Activated CD8-positive, alpha-beta memory T cell treated with anti-CD3 and anti-CD28 coated beads, Interleukin-2, amount 10 ng/mL, durations not matched to agents 7 days and 5 days (primary cell): Measurements from ENCODE around the gene LARP1B. TPM values are rescaled to one million over a fixed set of nuclear protein-coding genes. Genes with fewer than 3 reads are reported as not detected.
"Not testable (repeated sequence)": the region's sequence is repeated elsewhere in the genome, so short reads cannot be mapped to it uniquely, and the experiment has no call there.

Experiments used
- ATAC-seq: fragments of 150-1000 bp; cut with Tn5 transposase; one replicate; pipeline ENCODE4 v1.10.0; 2021; ENCODE audit warnings: moderate library complexity
- CTCF ChIA-PET: fragments of 350-600 bp; sonication (Branson Sonifier 250); formaldehyde crosslinking; loops from one replicate; lab custom pipeline; 2021; ENCODE audit warnings: antibody characterized with exemption; lab: Charles Lee
- DNase-seq: peaks from one replicate; pipeline ENCODE4 v3.0.0-alpha.2; 2020
- H3K27ac Mint-ChIP-seq: one replicate; pipeline ENCODE4 v1.8.0; 2021; ENCODE audit warnings: mild to moderate bottlenecking, mixed read lengths
- H3K27me3 Mint-ChIP-seq: one replicate; pipeline ENCODE4 v1.8.0; 2021; ENCODE audit warnings: mixed read lengths
- H3K36me3 Mint-ChIP-seq: one replicate; pipeline ENCODE4 v1.8.0; 2021; ENCODE audit warnings: mild to moderate bottlenecking, mixed read lengths
- H3K4me1 Mint-ChIP-seq: one replicate; pipeline ENCODE4 v1.8.0; 2021; ENCODE audit warnings: mixed read lengths
- H3K4me3 Mint-ChIP-seq: one replicate; pipeline ENCODE4 v1.8.0; 2021; ENCODE audit warnings: mild to moderate bottlenecking, moderate library complexity, mixed read lengths
- H3K9me3 Mint-ChIP-seq: one replicate; pipeline ENCODE4 v1.8.0; 2022; ENCODE audit warnings: low read depth, mixed read lengths
- total RNA-seq, 2 experiments: library from RNA; stranded (reverse); gene quantifications; one replicate each; pipeline ENCODE4 v1.2.3, GENCODE V29; 2021

Gene LARP1B
- total RNA-seq, result 10 to 100 TPM; 13.4 to 15.3 TPM

GRCh38 chr4:128060699-128061565 lies at the start of gene LARP1B:
Gene LARP1B, plus strand, starts transcription at chr4:128061312. Its CDS starts 13,640 bp downstream, at chr4:128074952.
- no peaks in the 10 kb centered on the region for H3K9me3 Mint-ChIP-seq
- DNase-seq (peak; percentile 95), ATAC-seq (peak; percentile 91)
- CTCF ChIA-PET, result interaction anchor here (1.3 to 1.9 kb wide), 5 partner anchors 8 to 95 kb away, joined by 3 to 8 read pairs (median 5); partner anchors contain the start of genes ABHD18 and MFSD8
- H3K4me3 Mint-ChIP-seq, result peak within 1 kb of the TSS; percentile 78
- no peaks in the 10 kb centered on the region for H3K36me3 Mint-ChIP-seq
- H3K27me3 Mint-ChIP-seq, result peaks cover 3% of the 10 kb centered on the region
- peaks cover 15% of the 10 kb centered on the region for H3K4me1 Mint-ChIP-seq
- peak within 1 kb of the TSS; percentile 85 for H3K27ac Mint-ChIP-seq

- Mint-ChIP-seq H3K4me3 (no peak overlapping the region), H3K36me3 (peaks cover 33% of the 10 kb centered on the region), H3K9me3 (no peaks in the 10 kb centered on the region), H3K27me3 (no peaks in the 10 kb centered on the region), H3K4me1 (no peaks in the 10 kb centered on the region), H3K27ac (no peak overlapping the region)
- DNase-seq (no peak), ATAC-seq (no peak)
- CTCF ChIA-PET, result no interaction called here
These were observed 35.8 kb upstream of the LARP1B start for GRCh38 chr4:128025319-128025718.

GRCh38 chr4:128029907-128030306 lies 31.2 kb upstream of the LARP1B start:
- Mint-ChIP-seq H3K36me3 (peaks cover 22% of the 10 kb centered on the region), H3K27ac (no peak overlapping the region), H3K4me3 (no peak overlapping the region), H3K27me3 (no peaks in the 10 kb centered on the region), H3K9me3 (no peaks in the 10 kb centered on the region), H3K4me1 (no peaks in the 10 kb centered on the region)
- ATAC-seq (no peak), DNase-seq (no peak)
- CTCF ChIA-PET, result no interaction called here

- Mint-ChIP-seq H3K27me3 (no peaks in the 10 kb centered on the region), H3K4me1 (no peaks in the 10 kb centered on the region), H3K4me3 (no peak overlapping the region), H3K27ac (no peak overlapping the region), H3K36me3 (peaks cover 21% of the 10 kb centered on the region), H3K9me3 (no peaks in the 10 kb centered on the region)
- CTCF ChIA-PET, result no interaction called here
- ATAC-seq (no peak), DNase-seq (no peak)
These were observed 29.2 kb upstream of the LARP1B start for GRCh38 chr4:128031756-128032384.

GRCh38 chr4:128039568-128039967 lies 21.5 kb upstream of the LARP1B start:
- DNase-seq (no peak), ATAC-seq (no peak)
- Mint-ChIP-seq H3K4me1 (no peaks in the 10 kb centered on the region), H3K36me3 (peaks cover 4% of the 10 kb centered on the region), H3K27me3 (no peaks in the 10 kb centered on the region), H3K4me3 (no peak overlapping the region), H3K9me3 (no peaks in the 10 kb centered on the region), H3K27ac (no peak overlapping the region)
- CTCF ChIA-PET, result no interaction called here

- H3K4me3 Mint-ChIP-seq, H3K4me1 Mint-ChIP-seq, H3K36me3 Mint-ChIP-seq, H3K27me3 Mint-ChIP-seq, H3K9me3 Mint-ChIP-seq, ATAC-seq, DNase-seq, H3K27ac Mint-ChIP-seq: not testable (repeated sequence)
- CTCF ChIA-PET, result interaction anchor here (1.1 kb wide), 1 partner anchor 9 kb away, joined by 3 read pairs; no protein-coding TSS in a partner anchor
These were observed 14.1 kb upstream of the LARP1B start for GRCh38 chr4:128047019-128047418.

- DNase-seq, ATAC-seq, H3K27me3 Mint-ChIP-seq, H3K9me3 Mint-ChIP-seq, CTCF ChIA-PET, H3K36me3 Mint-ChIP-seq, H3K4me1 Mint-ChIP-seq, H3K27ac Mint-ChIP-seq, H3K4me3 Mint-ChIP-seq: not testable (repeated sequence)
These were observed 13.6 kb upstream of the LARP1B start for GRCh38 chr4:128047514-128047913.

GRCh38 chr4:128051229-128051628 lies 9.9 kb upstream of the LARP1B start:
- H3K4me3 Mint-ChIP-seq, H3K27me3 Mint-ChIP-seq: not testable (repeated sequence)

GRCh38 chr4:128054907-128055306 lies 6.2 kb upstream of the LARP1B start:
- DNase-seq, H3K27ac Mint-ChIP-seq, H3K4me3 Mint-ChIP-seq, ATAC-seq, H3K27me3 Mint-ChIP-seq, H3K4me1 Mint-ChIP-seq, H3K9me3 Mint-ChIP-seq, H3K36me3 Mint-ChIP-seq, CTCF ChIA-PET: not testable (repeated sequence)

More at GRCh38 chr4:128051229-128051628, 9.9 kb upstream of the LARP1B start:
- not testable (repeated sequence) for H3K4me1 Mint-ChIP-seq, H3K9me3 Mint-ChIP-seq, ATAC-seq, H3K36me3 Mint-ChIP-seq, H3K27ac Mint-ChIP-seq, DNase-seq
- CTCF ChIA-PET, result interaction anchor here (0.7 to 1.4 kb wide), 4 partner anchors 9 to 235 kb away, joined by 3 to 8 read pairs (median 3); partner anchors contain the start of genes ABHD18, LARP1B and MFSD8

GRCh38 chr4:128055441-128056206 lies 5.5 kb upstream of the LARP1B start:
- not testable (repeated sequence) for H3K4me1 Mint-ChIP-seq, ATAC-seq, H3K36me3 Mint-ChIP-seq, H3K9me3 Mint-ChIP-seq, H3K27ac Mint-ChIP-seq, H3K4me3 Mint-ChIP-seq, H3K27me3 Mint-ChIP-seq, DNase-seq
- CTCF ChIA-PET, result interaction anchor here (1.0 kb wide), 1 partner anchor 58 kb away, joined by 3 read pairs; no protein-coding TSS in a partner anchor

- Mint-ChIP-seq H3K9me3 (no peaks in the 10 kb centered on the region), H3K27ac (no peak overlapping the region), H3K4me3 (no peak overlapping the region), H3K27me3 (peaks cover 7% of the 10 kb centered on the region), H3K36me3 (no peaks in the 10 kb centered on the region), H3K4me1 (peaks cover 8% of the 10 kb centered on the region)
- no peak for ATAC-seq
- no peak for DNase-seq
- CTCF ChIA-PET, result interaction anchor here (1.0 kb wide), 1 partner anchor 59 kb away, joined by 3 read pairs; no protein-coding TSS in a partner anchor
These were observed 4.7 kb upstream of the LARP1B start for GRCh38 chr4:128056396-128056795.

- ATAC-seq (no peak), DNase-seq (no peak)
- Mint-ChIP-seq H3K9me3 (no peaks in the 10 kb centered on the region), H3K4me1 (peaks cover 15% of the 10 kb centered on the region), H3K27me3 (peaks cover 3% of the 10 kb centered on the region), H3K36me3 (no peaks in the 10 kb centered on the region), H3K4me3 (peak overlapping the region; percentile 77), H3K27ac (peak overlapping the region; percentile 85)
- CTCF ChIA-PET, result interaction anchor here (0.8 to 1.9 kb wide), 7 partner anchors 8 to 353 kb away, joined by 3 to 8 read pairs (median 4); partner anchors contain the start of genes ABHD18 and MFSD8
These were observed 902 bp upstream of the LARP1B start for GRCh38 chr4:128060121-128060698.
